22Rv1 (cell line): Measurements from ENCODE around the gene NPPB.

Experiments
- ZFX ChIP-seq: fragments of 450-650 bp; IDR thresholded peaks from 2 replicates; pipeline ENCODE4 v1.6.1; 2017; ENCODE audit warnings: antibody characterized with exemption, borderline replicate concordance
- TF ChIP-seq, protein P1 (sequence below): fragments of 450-650 bp; IDR thresholded peaks from 2 replicates; pipeline ENCODE4 v1.5.1; 2017; ENCODE audit warnings: mild to moderate bottlenecking

GRCh38 chr1:11860083-11860482 lies 1.3 kb upstream of the NPPB start:
- TF ChIP-seq, protein P1, sequence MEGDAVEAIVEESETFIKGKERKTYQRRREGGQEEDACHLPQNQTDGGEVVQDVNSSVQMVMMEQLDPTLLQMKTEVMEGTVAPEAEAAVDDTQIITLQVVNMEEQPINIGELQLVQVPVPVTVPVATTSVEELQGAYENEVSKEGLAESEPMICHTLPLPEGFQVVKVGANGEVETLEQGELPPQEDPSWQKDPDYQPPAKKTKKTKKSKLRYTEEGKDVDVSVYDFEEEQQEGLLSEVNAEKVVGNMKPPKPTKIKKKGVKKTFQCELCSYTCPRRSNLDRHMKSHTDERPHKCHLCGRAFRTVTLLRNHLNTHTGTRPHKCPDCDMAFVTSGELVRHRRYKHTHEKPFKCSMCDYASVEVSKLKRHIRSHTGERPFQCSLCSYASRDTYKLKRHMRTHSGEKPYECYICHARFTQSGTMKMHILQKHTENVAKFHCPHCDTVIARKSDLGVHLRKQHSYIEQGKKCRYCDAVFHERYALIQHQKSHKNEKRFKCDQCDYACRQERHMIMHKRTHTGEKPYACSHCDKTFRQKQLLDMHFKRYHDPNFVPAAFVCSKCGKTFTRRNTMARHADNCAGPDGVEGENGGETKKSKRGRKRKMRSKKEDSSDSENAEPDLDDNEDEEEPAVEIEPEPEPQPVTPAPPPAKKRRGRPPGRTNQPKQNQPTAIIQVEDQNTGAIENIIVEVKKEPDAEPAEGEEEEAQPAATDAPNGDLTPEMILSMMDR: no peak
- TF ChIP-seq ZFX: no peak
